A549 (cell line): ENCODE results near the gene DHRS11.

ENCODE experiments used
- CHD4 ChIP-seq: fragments of 200-600 bp; sonication (generic); IDR thresholded peaks from 2 replicates; pipeline ENCODE4 v1.6.1; 2016; ENCODE audit warnings: antibody characterized with exemption, mild to moderate bottlenecking, borderline replicate concordance
- NFE2L2 ChIP-seq: fragments of 150-350 bp; conservative IDR thresholded peaks from 2 replicates; pipeline ENCODE4 v1.6.1; 2014; ENCODE audit warnings: low read length
- NR3C1 ChIP-seq: fragments of >200 bp; sonication (Bioruptor Twin); formaldehyde crosslinking; IDR thresholded peaks from 3 replicates; pipeline ENCODE4 v1.6.1; 2017
- POLR2A ChIP-seq: IDR thresholded peaks from 2 replicates; pipeline ENCODE4 v1.6.1; 2012; ENCODE audit warnings: mild to moderate bottlenecking, low read length
- POLR2AphosphoS2 ChIP-seq: conservative IDR thresholded peaks from 2 replicates; pipeline ENCODE4 v1.6.1; 2012; ENCODE audit warnings: low read length, improper control_type of control experiment, inconsistent platforms
- RAD21 ChIP-seq, 2 experiments: fragments of >200 bp in 1 of 2; sonication (Bioruptor Twin) in 1 of 2; formaldehyde crosslinking in 1 of 2; IDR thresholded peaks in 1 of 2; conservative IDR thresholded peaks in 1 of 2; 2 replicates in 1 of 2; 3 replicates in 1 of 2; pipeline ENCODE4 v1.6.1; 2012 to 2018; ENCODE audit warnings: inconsistent platforms in 1 of 2
- RARB ChIP-seq: fragments of 250-450 bp; sonication (Bioruptor Pico); IDR thresholded peaks from 2 replicates; pipeline ENCODE4 v1.8.0; 2021; ENCODE audit warnings: mild to moderate bottlenecking, moderate library complexity
- RFX5 ChIP-seq: fragments of 450-650 bp; IDR thresholded peaks from 2 replicates; pipeline ENCODE4 v1.7.1; 2014; ENCODE audit warnings: antibody characterized with exemption, mild to moderate bottlenecking, moderate library complexity
- TF ChIP-seq, protein P1 (sequence below): fragments of 200-600 bp; sonication (generic); IDR thresholded peaks from 2 replicates; pipeline ENCODE4 v1.6.1; 2016; ENCODE audit warnings: antibody characterized with exemption, mild to moderate bottlenecking, moderate library complexity
- TF ChIP-seq, protein P2 (sequence below): fragments of >200 bp; sonication (Bioruptor Twin); formaldehyde crosslinking; IDR thresholded peaks from 3 replicates; pipeline ENCODE4 v1.5.1; 2016
- TF ChIP-seq, protein P3 (sequence below): IDR thresholded peaks from 2 replicates; pipeline ENCODE4 v1.6.1; 2012

DNA sequence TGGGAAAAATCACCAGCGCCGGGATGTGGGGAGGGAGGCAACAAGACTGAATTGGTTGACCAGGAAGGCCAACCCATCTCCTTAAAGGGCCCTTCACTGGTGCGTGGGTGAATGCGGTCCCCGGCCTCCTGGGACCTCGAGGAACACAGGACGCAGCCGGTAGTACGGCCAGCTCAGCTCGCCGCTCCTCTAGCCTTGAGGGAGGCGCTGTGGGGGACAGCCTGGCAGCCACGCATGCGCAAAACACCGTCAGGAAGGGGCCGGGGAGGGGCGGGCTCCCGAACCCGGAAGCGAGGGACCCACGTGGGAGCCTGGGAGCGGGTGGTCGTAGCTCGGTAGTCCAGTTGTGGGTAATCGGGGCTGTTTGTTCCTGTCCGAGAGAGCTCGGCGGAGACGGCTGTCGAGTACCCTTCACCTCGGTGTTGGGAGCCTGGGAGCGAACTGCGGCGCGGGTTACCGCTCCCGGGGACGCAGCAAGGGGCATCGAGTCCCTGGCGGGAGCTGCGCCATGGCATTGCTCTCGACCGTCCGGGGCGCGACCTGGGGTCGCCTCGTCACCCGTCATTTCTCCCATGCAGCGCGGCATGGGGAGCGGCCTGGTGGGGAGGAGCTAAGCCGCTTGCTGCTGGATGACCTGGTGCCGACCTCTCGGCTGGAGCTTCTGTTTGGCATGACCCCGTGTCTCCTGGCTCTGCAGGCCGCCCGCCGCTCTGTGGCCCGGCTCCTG lies 9.8 kb downstream of the DHRS11 start, which contains the start of gene MRM1:
- TF ChIP-seq, protein P1, sequence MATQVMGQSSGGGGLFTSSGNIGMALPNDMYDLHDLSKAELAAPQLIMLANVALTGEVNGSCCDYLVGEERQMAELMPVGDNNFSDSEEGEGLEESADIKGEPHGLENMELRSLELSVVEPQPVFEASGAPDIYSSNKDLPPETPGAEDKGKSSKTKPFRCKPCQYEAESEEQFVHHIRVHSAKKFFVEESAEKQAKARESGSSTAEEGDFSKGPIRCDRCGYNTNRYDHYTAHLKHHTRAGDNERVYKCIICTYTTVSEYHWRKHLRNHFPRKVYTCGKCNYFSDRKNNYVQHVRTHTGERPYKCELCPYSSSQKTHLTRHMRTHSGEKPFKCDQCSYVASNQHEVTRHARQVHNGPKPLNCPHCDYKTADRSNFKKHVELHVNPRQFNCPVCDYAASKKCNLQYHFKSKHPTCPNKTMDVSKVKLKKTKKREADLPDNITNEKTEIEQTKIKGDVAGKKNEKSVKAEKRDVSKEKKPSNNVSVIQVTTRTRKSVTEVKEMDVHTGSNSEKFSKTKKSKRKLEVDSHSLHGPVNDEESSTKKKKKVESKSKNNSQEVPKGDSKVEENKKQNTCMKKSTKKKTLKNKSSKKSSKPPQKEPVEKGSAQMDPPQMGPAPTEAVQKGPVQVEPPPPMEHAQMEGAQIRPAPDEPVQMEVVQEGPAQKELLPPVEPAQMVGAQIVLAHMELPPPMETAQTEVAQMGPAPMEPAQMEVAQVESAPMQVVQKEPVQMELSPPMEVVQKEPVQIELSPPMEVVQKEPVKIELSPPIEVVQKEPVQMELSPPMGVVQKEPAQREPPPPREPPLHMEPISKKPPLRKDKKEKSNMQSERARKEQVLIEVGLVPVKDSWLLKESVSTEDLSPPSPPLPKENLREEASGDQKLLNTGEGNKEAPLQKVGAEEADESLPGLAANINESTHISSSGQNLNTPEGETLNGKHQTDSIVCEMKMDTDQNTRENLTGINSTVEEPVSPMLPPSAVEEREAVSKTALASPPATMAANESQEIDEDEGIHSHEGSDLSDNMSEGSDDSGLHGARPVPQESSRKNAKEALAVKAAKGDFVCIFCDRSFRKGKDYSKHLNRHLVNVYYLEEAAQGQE = no peak; the same call in 1 of the 2 replicates
- TF ChIP-seq RFX5 (0 out of 2 replicates have a peak, but pooled peaks have one; percentile 33), POLR2A (peak; percentile 97), RARB (CRISPR knock-in tag) (0 out of 2 replicates have a peak, but pooled peaks have one; percentile 48), NFE2L2 (no peak), NR3C1 (no peak), CHD4 (no peak), RAD21 (conservative IDR thresholded peaks at IDR 0.05 in 1 of 2, IDR thresholded peaks at IDR 0.05 in 1 of 2) (no peak), POLR2AphosphoS2 (peak; percentile 84; the same call in 1 of the 2 replicates)
- TF ChIP-seq, protein P2, sequence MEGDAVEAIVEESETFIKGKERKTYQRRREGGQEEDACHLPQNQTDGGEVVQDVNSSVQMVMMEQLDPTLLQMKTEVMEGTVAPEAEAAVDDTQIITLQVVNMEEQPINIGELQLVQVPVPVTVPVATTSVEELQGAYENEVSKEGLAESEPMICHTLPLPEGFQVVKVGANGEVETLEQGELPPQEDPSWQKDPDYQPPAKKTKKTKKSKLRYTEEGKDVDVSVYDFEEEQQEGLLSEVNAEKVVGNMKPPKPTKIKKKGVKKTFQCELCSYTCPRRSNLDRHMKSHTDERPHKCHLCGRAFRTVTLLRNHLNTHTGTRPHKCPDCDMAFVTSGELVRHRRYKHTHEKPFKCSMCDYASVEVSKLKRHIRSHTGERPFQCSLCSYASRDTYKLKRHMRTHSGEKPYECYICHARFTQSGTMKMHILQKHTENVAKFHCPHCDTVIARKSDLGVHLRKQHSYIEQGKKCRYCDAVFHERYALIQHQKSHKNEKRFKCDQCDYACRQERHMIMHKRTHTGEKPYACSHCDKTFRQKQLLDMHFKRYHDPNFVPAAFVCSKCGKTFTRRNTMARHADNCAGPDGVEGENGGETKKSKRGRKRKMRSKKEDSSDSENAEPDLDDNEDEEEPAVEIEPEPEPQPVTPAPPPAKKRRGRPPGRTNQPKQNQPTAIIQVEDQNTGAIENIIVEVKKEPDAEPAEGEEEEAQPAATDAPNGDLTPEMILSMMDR = peak; percentile 33; the same call in 2 of the 3 replicates
- TF ChIP-seq, protein P3, sequence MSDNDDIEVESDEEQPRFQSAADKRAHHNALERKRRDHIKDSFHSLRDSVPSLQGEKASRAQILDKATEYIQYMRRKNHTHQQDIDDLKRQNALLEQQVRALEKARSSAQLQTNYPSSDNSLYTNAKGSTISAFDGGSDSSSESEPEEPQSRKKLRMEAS = peak; percentile 99
